ENCODE data around the gene TFF3.

Gene TFF3

DNA sequence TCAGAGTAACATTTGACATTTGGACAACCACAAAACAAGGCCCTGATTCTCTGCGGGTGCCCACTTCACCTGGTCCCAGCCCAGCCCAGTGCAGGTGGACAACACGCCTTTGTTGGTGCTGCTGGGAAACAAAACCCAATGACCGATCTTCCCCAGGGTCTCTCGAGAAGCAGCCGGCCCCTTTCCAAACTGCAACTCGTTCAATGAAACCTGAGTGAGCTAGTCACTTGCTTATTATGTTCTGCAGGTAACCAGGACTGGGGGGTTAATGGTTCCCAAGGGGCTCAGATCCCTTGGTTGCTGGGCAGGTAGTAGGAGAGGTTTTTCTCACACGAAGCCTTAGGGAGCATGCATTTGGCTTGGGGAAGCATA is 53.4 kb downstream of the TFF3 start:
- no peak for DNase-seq (ENCODE audit: low read depth)
- H3K4me3 ChIP-seq (ENCODE audit: low read length) = no peak overlapping the region
- TF ChIP-seq, protein P1, sequence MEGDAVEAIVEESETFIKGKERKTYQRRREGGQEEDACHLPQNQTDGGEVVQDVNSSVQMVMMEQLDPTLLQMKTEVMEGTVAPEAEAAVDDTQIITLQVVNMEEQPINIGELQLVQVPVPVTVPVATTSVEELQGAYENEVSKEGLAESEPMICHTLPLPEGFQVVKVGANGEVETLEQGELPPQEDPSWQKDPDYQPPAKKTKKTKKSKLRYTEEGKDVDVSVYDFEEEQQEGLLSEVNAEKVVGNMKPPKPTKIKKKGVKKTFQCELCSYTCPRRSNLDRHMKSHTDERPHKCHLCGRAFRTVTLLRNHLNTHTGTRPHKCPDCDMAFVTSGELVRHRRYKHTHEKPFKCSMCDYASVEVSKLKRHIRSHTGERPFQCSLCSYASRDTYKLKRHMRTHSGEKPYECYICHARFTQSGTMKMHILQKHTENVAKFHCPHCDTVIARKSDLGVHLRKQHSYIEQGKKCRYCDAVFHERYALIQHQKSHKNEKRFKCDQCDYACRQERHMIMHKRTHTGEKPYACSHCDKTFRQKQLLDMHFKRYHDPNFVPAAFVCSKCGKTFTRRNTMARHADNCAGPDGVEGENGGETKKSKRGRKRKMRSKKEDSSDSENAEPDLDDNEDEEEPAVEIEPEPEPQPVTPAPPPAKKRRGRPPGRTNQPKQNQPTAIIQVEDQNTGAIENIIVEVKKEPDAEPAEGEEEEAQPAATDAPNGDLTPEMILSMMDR (IDR thresholded peaks at IDR 0.05; ENCODE audit: insufficient read depth, low read depth, low read length, missing control alignments) = no peak

Data from epithelial cell of esophagus (primary cell).